Measurements from ENCODE around the gene SMIM14. TPM values are rescaled to one million over a fixed set of nuclear protein-coding genes. Genes with fewer than 3 reads are reported as not detected.

SMIM14 gene
- total and polyA plus RNA-seq, 2 of the 8 experiments (the other 6 are each of a cell fraction or from before 2014, with no cell fraction given), result 29.1 to 31.0 TPM

DNA sequence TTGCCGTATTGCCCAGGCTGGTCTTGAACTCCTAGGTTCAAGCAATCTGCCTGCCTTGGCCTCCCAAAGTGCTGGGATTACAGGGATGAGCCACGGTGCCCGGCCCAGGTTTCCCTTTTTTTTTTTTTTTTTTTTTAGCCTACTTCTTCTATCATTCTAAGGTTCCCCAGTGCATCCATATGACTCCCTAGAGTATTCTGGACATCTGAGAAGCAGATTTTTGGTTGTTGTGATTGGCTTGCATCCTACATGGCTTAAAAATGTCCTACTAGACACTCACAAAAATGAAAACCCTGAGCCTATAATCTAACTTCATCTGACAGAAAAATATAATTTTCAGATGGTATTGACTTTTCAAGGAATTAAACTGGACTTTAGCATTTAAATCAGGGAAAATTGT lies 41.7 kb downstream of the SMIM14 start (continued):
- TF ChIP-seq, protein P1, sequence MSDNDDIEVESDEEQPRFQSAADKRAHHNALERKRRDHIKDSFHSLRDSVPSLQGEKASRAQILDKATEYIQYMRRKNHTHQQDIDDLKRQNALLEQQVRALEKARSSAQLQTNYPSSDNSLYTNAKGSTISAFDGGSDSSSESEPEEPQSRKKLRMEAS (IDR thresholded peaks at IDR 0.05), result no peak
- no peak for TF ChIP-seq CEBPB (IDR thresholded peaks at IDR 0.05; ENCODE audit: low read depth, low read length)
- no peak for TF ChIP-seq SRF (IDR thresholded peaks at IDR 0.05; ENCODE audit: low read depth, low read length)
- TF ChIP-seq EZH2 (IDR thresholded peaks at IDR 0.05; ENCODE audit: low read depth, low read length, severe bottlenecking), result no peak
- TF ChIP-seq, protein P2, sequence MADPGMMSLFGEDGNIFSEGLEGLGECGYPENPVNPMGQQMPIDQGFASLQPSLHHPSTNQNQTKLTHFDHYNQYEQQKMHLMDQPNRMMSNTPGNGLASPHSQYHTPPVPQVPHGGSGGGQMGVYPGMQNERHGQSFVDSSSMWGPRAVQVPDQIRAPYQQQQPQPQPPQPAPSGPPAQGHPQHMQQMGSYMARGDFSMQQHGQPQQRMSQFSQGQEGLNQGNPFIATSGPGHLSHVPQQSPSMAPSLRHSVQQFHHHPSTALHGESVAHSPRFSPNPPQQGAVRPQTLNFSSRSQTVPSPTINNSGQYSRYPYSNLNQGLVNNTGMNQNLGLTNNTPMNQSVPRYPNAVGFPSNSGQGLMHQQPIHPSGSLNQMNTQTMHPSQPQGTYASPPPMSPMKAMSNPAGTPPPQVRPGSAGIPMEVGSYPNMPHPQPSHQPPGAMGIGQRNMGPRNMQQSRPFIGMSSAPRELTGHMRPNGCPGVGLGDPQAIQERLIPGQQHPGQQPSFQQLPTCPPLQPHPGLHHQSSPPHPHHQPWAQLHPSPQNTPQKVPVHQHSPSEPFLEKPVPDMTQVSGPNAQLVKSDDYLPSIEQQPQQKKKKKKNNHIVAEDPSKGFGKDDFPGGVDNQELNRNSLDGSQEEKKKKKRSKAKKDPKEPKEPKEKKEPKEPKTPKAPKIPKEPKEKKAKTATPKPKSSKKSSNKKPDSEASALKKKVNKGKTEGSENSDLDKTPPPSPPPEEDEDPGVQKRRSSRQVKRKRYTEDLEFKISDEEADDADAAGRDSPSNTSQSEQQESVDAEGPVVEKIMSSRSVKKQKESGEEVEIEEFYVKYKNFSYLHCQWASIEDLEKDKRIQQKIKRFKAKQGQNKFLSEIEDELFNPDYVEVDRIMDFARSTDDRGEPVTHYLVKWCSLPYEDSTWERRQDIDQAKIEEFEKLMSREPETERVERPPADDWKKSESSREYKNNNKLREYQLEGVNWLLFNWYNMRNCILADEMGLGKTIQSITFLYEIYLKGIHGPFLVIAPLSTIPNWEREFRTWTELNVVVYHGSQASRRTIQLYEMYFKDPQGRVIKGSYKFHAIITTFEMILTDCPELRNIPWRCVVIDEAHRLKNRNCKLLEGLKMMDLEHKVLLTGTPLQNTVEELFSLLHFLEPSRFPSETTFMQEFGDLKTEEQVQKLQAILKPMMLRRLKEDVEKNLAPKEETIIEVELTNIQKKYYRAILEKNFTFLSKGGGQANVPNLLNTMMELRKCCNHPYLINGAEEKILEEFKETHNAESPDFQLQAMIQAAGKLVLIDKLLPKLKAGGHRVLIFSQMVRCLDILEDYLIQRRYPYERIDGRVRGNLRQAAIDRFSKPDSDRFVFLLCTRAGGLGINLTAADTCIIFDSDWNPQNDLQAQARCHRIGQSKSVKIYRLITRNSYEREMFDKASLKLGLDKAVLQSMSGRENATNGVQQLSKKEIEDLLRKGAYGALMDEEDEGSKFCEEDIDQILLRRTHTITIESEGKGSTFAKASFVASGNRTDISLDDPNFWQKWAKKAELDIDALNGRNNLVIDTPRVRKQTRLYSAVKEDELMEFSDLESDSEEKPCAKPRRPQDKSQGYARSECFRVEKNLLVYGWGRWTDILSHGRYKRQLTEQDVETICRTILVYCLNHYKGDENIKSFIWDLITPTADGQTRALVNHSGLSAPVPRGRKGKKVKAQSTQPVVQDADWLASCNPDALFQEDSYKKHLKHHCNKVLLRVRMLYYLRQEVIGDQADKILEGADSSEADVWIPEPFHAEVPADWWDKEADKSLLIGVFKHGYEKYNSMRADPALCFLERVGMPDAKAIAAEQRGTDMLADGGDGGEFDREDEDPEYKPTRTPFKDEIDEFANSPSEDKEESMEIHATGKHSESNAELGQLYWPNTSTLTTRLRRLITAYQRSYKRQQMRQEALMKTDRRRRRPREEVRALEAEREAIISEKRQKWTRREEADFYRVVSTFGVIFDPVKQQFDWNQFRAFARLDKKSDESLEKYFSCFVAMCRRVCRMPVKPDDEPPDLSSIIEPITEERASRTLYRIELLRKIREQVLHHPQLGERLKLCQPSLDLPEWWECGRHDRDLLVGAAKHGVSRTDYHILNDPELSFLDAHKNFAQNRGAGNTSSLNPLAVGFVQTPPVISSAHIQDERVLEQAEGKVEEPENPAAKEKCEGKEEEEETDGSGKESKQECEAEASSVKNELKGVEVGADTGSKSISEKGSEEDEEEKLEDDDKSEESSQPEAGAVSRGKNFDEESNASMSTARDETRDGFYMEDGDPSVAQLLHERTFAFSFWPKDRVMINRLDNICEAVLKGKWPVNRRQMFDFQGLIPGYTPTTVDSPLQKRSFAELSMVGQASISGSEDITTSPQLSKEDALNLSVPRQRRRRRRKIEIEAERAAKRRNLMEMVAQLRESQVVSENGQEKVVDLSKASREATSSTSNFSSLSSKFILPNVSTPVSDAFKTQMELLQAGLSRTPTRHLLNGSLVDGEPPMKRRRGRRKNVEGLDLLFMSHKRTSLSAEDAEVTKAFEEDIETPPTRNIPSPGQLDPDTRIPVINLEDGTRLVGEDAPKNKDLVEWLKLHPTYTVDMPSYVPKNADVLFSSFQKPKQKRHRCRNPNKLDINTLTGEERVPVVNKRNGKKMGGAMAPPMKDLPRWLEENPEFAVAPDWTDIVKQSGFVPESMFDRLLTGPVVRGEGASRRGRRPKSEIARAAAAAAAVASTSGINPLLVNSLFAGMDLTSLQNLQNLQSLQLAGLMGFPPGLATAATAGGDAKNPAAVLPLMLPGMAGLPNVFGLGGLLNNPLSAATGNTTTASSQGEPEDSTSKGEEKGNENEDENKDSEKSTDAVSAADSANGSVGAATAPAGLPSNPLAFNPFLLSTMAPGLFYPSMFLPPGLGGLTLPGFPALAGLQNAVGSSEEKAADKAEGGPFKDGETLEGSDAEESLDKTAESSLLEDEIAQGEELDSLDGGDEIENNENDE (IDR thresholded peaks at IDR 0.05; ENCODE audit: insufficient replicate concordance, low read length), result no peak
- TF ChIP-seq CHD1 (IDR thresholded peaks at IDR 0.05; ENCODE audit: low read depth, low read length), result no peak
